Stimulated activated memory B cell treated with anti-CD40 and anti-IgM and Interleukin-4, amounts not matched to agents 10 μg/mL and 1 μg/mL and 100 μg/mL, for 72 hours (primary cell): ENCODE measurements around the gene CCDC149.

Experiments used
- ATAC-seq: fragments of 150-1000 bp; cut with Tn5 transposase; 2 replicates; pipeline ENCODE4 v1.10.0; 2021
- H3K27ac Mint-ChIP-seq: one replicate; pipeline ENCODE4 v1.8.0; 2022; ENCODE audit warnings: mild to moderate bottlenecking, mixed read lengths
- H3K27me3 Mint-ChIP-seq: one replicate; pipeline ENCODE4 v1.8.0; 2022; ENCODE audit warnings: mixed read lengths
- H3K36me3 Mint-ChIP-seq: one replicate; pipeline ENCODE4 v1.8.0; 2022; ENCODE audit warnings: mixed read lengths
- H3K4me1 Mint-ChIP-seq: one replicate; pipeline ENCODE4 v1.8.0; 2022; ENCODE audit warnings: mixed read lengths
- H3K4me3 Mint-ChIP-seq: one replicate; pipeline ENCODE4 v1.8.0; 2022; ENCODE audit warnings: mild to moderate bottlenecking, moderate library complexity, mixed read lengths
- H3K9me3 Mint-ChIP-seq: one replicate; pipeline ENCODE4 v1.8.0; 2022; ENCODE audit warnings: mixed read lengths

Gene CCDC149

DNA sequence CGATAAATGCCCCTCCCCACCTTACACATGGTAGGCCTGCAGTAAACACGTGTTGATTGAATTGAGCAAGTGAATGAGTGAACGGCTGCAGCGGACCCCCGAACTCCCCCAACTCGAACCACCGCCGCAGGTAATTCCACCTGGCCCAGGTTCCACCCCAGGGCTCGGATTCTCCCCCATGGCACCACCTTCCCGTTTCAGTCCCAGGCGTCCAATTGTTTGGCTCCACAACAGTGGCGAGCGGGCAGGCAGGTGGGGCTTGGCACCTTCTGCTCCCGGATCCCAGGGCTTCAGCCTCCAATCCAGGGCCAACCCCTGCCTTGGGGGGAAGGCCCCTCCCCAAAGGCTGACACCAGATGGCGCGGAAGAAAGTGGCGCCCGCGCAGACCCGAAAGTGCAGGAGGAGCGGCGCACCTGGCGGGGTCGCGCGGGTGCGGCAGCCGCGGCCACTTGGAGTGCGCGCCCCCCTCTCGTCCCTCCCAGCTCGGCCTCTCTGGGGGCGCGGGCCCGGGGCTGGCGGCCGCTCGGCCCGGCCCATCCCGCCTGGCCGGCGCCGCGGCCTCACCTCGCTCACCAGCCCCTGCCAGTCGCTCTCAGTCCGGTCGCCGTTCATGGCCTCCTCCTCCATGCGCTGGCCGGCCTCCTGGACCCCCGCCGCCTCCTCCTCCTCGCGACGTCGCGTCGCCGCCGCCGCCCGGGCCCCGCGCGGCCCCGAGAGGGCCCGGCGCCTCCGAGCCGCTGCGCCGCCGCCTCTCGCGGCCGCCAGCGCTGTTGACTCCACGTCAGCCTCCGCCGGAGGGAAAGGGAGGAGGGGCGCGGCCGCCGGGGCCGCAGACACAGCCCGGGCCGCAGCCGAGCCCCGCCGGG is at the start of gene CCDC149:
Gene CCDC149, minus strand, starts transcription at position 791 of the 867 bp plus-strand sequence. Its CDS starts 178 bp downstream, at position 613.
- Mint-ChIP-seq H3K4me3 (no peak within 1 kb of the TSS), H3K36me3 (no peaks in the 10 kb centered on the region), H3K4me1 (no peaks in the 10 kb centered on the region), H3K27me3 (peaks cover 35% of the 10 kb centered on the region), H3K27ac (no peak within 1 kb of the TSS), H3K9me3 (peaks cover 9% of the 10 kb centered on the region)
- no peak for ATAC-seq

DNA sequence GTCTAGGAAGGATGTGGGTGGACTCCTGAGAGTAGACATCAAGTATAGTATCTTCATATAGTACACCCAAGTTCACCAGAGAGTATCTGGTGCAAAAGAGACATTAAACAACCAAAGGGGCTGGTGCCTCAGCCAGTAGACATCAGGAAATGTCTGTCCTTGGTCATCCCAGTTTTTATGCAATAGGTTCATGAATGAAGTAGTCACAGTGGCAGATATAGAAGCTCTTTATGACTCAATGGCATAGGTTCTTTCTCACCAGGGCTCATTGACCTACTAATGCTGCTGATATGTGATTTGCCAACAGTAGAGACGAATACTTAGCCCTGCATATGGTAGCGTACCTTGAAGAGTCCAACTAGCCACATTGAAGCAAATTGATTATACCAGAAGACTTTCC is 45.0 kb upstream of the CCDC149 start:
- no peaks in the 10 kb centered on the region for H3K27me3 Mint-ChIP-seq
- H3K9me3 Mint-ChIP-seq, result peaks cover 5% of the 10 kb centered on the region
- H3K27ac Mint-ChIP-seq, result no peak overlapping the region
- no peak overlapping the region for H3K4me3 Mint-ChIP-seq
- H3K36me3 Mint-ChIP-seq, result peaks cover 5% of the 10 kb centered on the region
- H3K4me1 Mint-ChIP-seq, result no peaks in the 10 kb centered on the region
- no peak for ATAC-seq

DNA sequence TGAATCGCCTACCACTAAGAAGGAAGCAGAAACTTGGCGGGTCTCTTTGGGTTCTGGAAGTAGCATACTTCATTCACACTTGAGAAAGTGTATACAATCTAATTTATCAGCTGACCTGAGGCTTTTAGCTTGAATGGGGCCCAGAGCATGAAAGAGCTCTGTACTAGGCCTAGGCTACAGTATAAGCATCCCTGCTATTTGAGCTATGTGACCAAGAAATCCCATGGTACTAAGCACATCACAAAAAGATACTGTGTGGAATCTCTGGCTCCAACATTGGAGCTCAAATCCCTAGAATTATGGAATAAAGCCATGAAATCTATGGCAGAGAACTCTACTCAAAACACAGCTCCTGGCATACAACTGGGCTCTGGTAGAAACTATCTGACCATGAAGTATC is 43.9 kb upstream of the CCDC149 start:
- Mint-ChIP-seq H3K27ac (no peak overlapping the region), H3K27me3 (no peaks in the 10 kb centered on the region), H3K4me1 (no peaks in the 10 kb centered on the region), H3K9me3 (peaks cover 5% of the 10 kb centered on the region), H3K36me3 (peaks cover 5% of the 10 kb centered on the region), H3K4me3 (no peak overlapping the region)
- no peak for ATAC-seq

DNA sequence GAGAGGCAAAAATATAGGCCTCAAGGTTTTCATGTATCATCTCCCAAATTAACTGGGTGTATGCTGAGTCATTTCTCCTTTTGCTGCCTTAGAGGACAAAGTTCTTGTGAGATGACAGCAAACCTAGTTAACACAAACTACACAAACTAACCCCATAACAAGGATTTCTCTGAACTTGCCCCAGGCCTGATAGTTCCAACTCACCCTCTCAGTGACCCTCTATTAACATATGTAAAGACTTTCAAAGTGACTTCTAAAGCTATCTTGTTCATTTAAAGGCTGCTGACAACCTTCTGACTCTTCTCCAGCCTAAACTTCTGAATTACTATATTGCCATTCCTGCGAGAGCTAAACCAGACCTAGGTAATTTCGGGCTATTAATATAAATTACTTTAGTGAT is 43.2 kb upstream of the CCDC149 start:
- no peak for ATAC-seq
- H3K9me3 Mint-ChIP-seq, result peaks cover 5% of the 10 kb centered on the region
- no peak overlapping the region for H3K4me3 Mint-ChIP-seq
- H3K4me1 Mint-ChIP-seq, result no peaks in the 10 kb centered on the region
- no peaks in the 10 kb centered on the region for H3K27me3 Mint-ChIP-seq
- no peak overlapping the region for H3K27ac Mint-ChIP-seq
- H3K36me3 Mint-ChIP-seq, result peaks cover 5% of the 10 kb centered on the region

DNA sequence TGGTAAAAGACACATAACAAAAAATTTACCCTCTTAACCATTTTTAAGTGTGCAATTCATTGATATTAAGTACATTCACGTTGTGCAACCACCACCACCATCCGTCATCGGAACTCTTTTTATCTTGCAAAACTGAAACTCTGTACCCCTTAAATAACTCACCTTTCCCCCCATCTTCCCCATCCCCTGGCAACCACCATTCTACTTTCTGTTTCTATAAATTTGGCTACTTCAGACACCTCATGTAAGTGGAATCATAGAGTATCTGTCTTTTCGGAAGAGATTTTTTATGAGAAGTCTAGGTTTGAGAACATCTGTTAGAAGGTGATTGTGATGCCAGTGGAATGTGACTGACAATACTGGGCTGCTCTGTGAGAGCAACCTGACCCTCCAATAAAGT is 39.8 kb upstream of the CCDC149 start:
- Mint-ChIP-seq H3K36me3 (peaks cover 5% of the 10 kb centered on the region), H3K9me3 (peaks cover 5% of the 10 kb centered on the region), H3K4me3 (no peak overlapping the region), H3K4me1 (no peaks in the 10 kb centered on the region), H3K27me3 (no peaks in the 10 kb centered on the region), H3K27ac (no peak overlapping the region)
- ATAC-seq, result no peak

DNA sequence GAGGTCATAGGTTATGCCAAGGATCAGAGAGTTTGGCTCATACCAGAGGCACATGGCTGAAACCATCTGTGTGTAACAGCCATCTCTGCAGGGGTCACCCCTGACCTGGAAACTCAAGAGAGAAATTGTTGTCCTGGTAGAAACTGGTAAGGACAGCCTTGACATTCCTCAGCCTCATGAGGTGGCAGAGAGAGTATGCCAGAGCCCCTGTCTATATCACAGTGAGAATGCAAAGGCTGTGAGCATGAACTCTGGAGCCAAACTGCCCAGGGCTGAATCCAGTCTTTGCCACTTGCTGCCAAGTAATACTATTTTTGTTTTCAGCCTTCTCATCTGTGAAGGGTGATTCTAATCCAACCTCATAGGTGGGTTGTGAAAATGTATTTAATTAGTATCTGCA is 37.1 kb upstream of the CCDC149 start:
- Mint-ChIP-seq H3K27me3 (no peaks in the 10 kb centered on the region), H3K4me1 (no peaks in the 10 kb centered on the region), H3K27ac (no peak overlapping the region), H3K9me3 (peaks cover 5% of the 10 kb centered on the region), H3K4me3 (no peak overlapping the region), H3K36me3 (peaks cover 5% of the 10 kb centered on the region)
- ATAC-seq, result no peak

DNA sequence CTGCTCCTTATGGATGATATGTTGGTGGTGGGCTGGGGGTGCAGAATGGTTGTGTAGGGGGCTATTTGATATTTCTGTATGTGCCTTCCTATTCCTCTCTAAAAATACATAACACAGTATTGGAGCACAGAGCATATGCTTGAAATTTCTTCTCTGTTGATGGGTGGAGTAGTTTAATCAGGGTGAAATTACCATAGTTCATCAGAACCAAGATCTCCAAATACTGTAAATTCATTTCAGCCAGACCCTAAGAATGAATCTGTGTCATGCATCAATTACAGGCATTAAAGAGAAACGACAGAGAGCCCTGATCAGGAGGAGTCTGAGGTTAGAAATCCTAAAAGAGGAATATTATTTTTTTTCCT is 25.1 kb upstream of the CCDC149 start:
- H3K4me3 Mint-ChIP-seq, result no peak overlapping the region
- H3K4me1 Mint-ChIP-seq, result no peaks in the 10 kb centered on the region

DNA sequence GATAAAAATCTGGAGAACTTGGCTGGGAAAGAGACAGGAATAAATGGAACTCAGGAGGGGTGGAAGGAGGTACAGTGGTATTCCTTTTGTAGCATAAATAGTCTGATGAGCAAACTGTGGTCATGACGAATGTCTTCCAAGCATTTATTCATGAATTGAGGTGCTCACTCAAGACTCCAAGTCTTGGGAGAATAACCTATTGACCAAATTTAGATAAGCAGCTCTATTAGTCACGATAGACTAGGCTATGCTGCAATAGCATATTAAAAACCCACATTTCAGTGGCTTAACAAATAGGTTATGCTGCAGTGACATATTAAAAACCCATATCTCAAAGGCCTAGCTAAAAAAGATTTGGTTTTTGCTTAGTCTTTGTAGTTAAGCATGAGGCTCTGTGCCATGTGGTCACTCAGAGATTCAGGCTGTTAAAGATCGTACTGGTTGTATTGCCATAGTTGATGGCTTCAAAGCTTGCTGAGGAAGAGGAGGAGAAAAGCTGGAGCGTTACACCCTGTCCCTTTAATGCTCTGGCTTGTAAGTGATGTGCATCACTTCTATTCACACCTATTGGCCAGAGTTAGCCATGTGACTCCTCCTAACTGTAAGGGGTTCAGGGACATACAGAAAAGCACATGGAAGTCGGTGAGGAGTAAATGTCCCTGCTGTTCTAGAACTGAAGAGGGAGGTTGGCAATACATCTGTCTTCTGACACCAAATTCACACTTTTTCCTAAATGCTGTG is 24.5 kb upstream of the CCDC149 start:
- H3K4me1 Mint-ChIP-seq, result no peaks in the 10 kb centered on the region
- H3K27me3 Mint-ChIP-seq, result peaks cover 9% of the 10 kb centered on the region
- H3K4me3 Mint-ChIP-seq, result no peak overlapping the region
- H3K27ac Mint-ChIP-seq, result no peak overlapping the region
- peaks cover 5% of the 10 kb centered on the region for H3K36me3 Mint-ChIP-seq
- H3K9me3 Mint-ChIP-seq, result peaks cover 10% of the 10 kb centered on the region
- ATAC-seq, result no peak

More for the DNA sequence above, 25.1 kb upstream of the CCDC149 start:
- H3K36me3 Mint-ChIP-seq, result peaks cover 5% of the 10 kb centered on the region
- ATAC-seq, result no peak
- H3K27me3 Mint-ChIP-seq, result peaks cover 9% of the 10 kb centered on the region
- H3K9me3 Mint-ChIP-seq, result peaks cover 10% of the 10 kb centered on the region
- no peak overlapping the region for H3K27ac Mint-ChIP-seq

DNA sequence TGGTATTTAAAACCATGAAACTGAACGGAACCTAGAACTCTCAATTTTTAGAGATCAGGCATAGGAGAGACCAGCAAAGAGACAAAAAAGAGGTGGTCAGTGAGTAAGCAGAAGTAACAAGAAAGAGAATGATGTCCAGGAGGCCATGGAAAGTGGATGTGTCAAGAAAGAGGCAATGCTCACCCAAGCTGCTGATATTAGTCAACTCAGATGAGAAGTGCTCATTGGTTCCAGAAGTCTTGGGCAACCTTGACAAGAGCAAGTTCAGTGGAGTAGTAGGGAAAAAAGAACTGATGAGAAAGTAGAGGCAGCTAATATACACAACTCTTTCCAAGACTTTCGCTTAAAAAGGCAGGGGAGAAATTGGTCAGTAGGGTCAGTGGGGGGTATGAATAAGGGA is 23.0 kb upstream of the CCDC149 start:
- H3K27me3 Mint-ChIP-seq, result peaks cover 9% of the 10 kb centered on the region
- no peak overlapping the region for H3K27ac Mint-ChIP-seq
- H3K9me3 Mint-ChIP-seq, result peaks cover 10% of the 10 kb centered on the region
- H3K36me3 Mint-ChIP-seq, result peaks cover 5% of the 10 kb centered on the region
- ATAC-seq, result no peak
- no peaks in the 10 kb centered on the region for H3K4me1 Mint-ChIP-seq
- H3K4me3 Mint-ChIP-seq, result no peak overlapping the region

DNA sequence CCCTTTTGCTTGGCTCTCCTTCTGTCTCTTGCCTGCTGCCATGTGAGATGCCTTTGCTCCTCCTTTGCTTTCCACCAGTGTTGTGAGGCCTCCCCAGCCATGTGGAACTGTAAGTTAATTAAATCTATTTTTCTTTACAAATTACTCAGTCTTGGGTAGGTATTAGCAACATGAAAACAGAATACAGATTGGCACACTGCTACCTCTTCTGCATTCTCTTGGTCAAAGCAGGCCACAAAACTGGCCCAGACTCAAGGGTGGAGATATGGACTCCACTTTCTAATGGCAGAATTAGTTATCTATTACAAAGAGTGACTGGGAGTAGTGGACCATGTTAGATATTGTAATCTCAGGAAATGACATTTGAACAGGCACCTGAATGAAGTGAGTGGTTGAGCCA is 21.5 kb upstream of the CCDC149 start:
- no peaks in the 10 kb centered on the region for H3K4me1 Mint-ChIP-seq
- ATAC-seq, result no peak
- peaks cover under 1% of the 10 kb centered on the region for H3K36me3 Mint-ChIP-seq
- H3K9me3 Mint-ChIP-seq, result peaks cover 7% of the 10 kb centered on the region
- peaks cover 9% of the 10 kb centered on the region for H3K27me3 Mint-ChIP-seq
- no peak overlapping the region for H3K27ac Mint-ChIP-seq
- no peak overlapping the region for H3K4me3 Mint-ChIP-seq

DNA sequence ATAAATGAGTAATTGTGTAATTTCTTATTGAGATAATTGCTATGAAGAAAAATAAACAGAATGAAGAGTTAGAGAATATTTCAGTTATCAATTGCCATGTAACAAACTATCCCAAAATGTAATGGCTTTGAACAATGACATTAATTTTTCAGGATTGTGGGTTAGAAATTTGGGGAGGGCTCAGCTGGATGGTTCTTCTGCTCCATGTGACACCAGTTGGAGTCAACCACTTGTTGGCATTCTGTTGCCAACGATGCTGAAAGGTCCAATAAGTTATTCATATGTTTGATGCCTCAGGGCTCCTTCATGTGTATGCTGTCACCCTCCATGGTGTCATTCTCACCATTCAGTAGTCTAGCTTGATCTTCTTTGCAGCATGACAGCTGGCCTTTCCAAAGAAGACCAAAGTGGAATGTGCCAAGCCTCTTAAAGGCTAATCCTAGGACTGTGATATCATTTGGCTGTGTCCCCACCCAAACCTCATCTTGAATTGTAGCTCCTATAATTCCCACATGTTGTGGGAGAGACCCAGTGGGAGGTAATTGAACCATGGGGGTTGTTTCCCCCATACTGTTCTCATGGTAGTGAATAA is 20.9 kb upstream of the CCDC149 start:
- peaks cover 7% of the 10 kb centered on the region for H3K9me3 Mint-ChIP-seq

DNA sequence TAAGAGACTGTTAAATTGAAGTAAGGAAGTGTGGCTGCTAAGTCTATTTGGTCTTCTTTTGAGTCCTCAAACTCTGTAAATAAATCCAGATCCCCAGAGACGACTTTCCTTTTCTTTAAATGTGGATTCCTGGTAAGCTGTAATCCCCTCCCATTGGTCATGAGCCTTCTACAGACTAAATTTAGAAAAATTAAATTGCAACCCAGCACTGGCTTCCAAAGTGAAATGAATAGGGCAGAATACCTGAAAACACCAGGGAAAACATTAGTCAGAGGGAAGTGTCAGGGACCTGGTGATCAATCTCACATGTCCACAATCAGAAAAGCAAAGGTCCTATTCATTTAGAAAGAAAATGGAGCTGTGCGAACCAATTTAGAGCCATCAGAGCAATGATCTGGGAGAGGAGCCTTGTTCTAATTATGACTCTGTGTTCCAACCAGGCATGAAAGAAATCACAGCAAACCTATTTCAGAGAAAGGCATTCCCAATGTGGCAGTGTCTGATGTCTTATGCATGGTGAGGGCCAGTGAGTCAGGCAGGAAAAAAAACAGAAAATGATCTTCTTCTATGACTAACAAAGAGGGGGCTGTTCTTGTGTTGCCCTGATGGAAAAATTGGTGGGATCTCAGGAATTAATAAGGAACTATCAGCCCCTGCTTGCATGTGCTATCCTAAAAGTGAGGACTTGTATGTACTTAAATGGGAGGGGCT is 19.8 kb upstream of the CCDC149 start:
- Mint-ChIP-seq H3K4me3 (no peak overlapping the region), H3K9me3 (peaks cover 7% of the 10 kb centered on the region), H3K4me1 (no peaks in the 10 kb centered on the region), H3K27ac (no peak overlapping the region), H3K36me3 (no peaks in the 10 kb centered on the region), H3K27me3 (peaks cover 9% of the 10 kb centered on the region)
- ATAC-seq, result no peak

More for the DNA sequence above, 20.9 kb upstream of the CCDC149 start:
- no peak for ATAC-seq
- no peaks in the 10 kb centered on the region for H3K4me1 Mint-ChIP-seq
- no peak overlapping the region for H3K4me3 Mint-ChIP-seq
- no peak overlapping the region for H3K27ac Mint-ChIP-seq
- H3K36me3 Mint-ChIP-seq, result no peaks in the 10 kb centered on the region
- H3K27me3 Mint-ChIP-seq, result peaks cover 9% of the 10 kb centered on the region

DNA sequence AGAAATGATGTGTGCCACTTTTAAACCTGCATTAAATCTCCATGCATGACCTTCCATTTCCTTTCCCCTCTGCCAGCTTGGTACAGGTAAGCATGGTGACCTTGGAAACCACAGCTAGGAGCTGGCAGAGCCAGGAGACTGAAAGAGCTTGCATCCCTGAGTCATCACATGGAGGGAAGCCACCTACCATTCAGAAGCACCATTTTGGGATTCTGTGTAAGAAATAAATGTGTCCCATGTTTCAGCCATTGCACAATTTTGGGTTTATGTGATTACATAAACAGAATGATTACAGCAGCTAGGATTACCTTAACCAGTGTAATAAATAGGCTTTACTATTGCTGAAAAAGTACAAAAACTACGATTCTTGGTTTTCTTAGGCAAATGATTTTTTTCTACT is 17.3 kb upstream of the CCDC149 start:
- Mint-ChIP-seq H3K27ac (no peak overlapping the region), H3K27me3 (no peaks in the 10 kb centered on the region)
- no peak for ATAC-seq

DNA sequence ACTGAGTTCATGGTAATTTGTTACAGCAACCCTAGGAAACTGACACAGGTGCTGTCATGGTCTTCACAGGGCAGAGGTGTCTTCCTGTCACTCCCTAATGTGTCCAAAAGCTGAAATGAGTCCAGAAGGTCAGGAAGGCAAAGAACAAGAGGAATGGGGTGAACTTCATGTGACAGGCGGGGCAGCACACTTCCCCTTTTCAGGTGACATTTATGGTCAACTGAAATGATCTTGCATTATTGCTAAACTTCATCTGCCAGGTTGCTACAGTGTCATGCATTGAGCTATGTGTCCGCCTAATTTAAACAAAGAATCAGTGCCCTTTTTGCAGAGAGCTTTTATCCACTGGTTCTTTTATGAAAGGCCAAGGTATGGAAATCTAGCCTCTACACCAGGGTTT is 15.9 kb upstream of the CCDC149 start:
- ATAC-seq, result no peak
- H3K36me3 Mint-ChIP-seq, result no peaks in the 10 kb centered on the region
- peaks cover 3% of the 10 kb centered on the region for H3K9me3 Mint-ChIP-seq
- H3K4me3 Mint-ChIP-seq, result no peak overlapping the region
- no peaks in the 10 kb centered on the region for H3K4me1 Mint-ChIP-seq
- no peak overlapping the region for H3K27ac Mint-ChIP-seq
- no peaks in the 10 kb centered on the region for H3K27me3 Mint-ChIP-seq

More for the DNA sequence above, 17.3 kb upstream of the CCDC149 start:
- Mint-ChIP-seq H3K9me3 (peaks cover 3% of the 10 kb centered on the region), H3K4me1 (no peaks in the 10 kb centered on the region), H3K4me3 (no peak overlapping the region), H3K36me3 (no peaks in the 10 kb centered on the region)

DNA sequence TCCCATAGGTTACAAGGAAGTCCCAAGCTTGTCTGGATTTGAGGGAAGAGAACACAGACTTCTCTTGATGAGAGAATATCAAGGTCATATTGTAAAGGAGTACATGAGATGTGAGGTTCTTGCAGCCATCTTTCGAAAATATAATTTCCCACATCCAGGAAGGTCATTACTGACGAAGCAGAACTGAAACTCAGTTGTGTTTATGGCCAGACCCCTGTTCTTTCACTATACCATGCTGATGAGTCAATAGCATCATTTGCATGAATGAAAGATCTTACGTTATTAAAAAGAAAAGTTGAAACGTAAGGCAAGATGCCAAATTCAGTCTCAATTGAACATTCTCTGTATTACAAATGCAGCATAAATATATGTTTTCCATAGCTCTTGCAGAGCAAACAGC is 14.2 kb upstream of the CCDC149 start:
- Mint-ChIP-seq H3K4me3 (no peak overlapping the region), H3K27me3 (no peaks in the 10 kb centered on the region), H3K4me1 (no peaks in the 10 kb centered on the region), H3K36me3 (no peaks in the 10 kb centered on the region), H3K9me3 (peaks cover 3% of the 10 kb centered on the region), H3K27ac (no peak overlapping the region)
- no peak for ATAC-seq
